NCI-H345 treated with DMSO at 0.1 percent for 48 hours (cell line): ENCODE measurements around the gene CNTNAP2.

ENCODE experiments used
- DNase-seq: peaks from one replicate; lab custom pipeline; 2025; ENCODE audit not compliant: unreplicated experiment; lab: John Stamatoyannopoulos, UW

The CNTNAP2 gene

DNA sequence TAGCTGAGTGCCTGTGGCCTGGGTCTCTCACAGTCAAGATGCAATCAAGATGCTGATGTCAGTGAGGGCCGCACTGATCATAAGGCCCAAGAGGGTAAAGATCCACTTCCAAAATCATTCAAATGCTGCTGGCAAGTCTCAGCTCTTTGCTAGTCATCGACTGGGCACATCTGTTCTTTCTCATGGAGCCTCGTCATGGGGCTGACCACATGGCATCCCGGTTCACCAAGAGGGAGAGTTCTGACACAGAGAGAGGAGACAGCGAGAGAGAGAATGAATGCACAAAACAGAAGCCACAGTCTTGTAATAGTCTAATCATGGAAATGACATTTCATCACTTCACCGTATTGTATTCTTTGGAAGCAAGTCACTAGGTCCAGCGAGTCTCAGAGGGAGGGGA lies 1406.5 kb downstream of the CNTNAP2 start:
- DNase-seq: no peak

GRCh38 chr7:147524726-147525250 lies 1408.2 kb downstream of the CNTNAP2 start:
- DNase-seq: no peak

DNA sequence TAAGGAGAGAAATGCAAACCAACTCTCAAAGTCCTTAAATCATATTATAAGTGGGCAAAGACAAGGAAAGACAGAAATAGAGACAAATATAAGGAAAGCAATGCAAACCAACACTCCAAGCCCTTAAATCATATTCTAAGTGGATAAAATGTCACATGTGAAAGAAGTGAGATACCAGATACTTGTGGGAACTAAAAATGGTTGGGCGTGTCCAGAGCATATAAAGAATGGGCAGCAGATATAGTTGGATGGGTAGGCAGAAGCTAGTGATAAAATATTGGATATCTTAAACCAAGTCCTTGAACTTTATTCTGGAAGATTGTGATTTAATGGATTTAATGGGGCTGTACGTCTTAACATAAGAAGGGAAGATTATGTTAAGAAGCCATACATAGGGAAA lies 1408.7 kb downstream of the CNTNAP2 start:
- DNase-seq: no peak

DNA sequence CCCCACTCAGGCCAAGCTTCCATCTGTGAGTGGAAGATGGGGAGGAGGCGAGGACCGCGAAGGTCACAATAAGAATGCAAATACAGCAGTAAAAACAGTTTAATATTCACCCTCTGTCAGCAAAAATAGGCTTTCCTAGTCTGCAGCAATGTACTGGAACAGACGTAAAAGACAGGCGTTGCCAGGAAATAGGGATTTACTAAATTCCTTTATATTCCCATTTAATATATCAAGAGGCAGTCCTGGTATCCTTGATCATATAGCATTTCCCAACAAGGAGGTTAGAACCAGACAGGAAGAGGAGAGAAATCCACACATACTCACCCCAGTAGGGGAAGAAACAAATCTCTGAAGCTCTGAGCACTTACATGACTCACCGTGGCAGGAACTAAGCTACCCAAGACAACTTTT lies 1419.1 kb downstream of the CNTNAP2 start:
- no peak for DNase-seq

- DNase-seq: no peak
These were observed 1423.1 kb downstream of the CNTNAP2 start for GRCh38 chr7:147539685-147540084.

- DNase-seq: no peak
These were observed 1424.1 kb downstream of the CNTNAP2 start for GRCh38 chr7:147540743-147541142.

GRCh38 chr7:147541261-147541660 lies 1424.7 kb downstream of the CNTNAP2 start:
- DNase-seq: no peak

DNA sequence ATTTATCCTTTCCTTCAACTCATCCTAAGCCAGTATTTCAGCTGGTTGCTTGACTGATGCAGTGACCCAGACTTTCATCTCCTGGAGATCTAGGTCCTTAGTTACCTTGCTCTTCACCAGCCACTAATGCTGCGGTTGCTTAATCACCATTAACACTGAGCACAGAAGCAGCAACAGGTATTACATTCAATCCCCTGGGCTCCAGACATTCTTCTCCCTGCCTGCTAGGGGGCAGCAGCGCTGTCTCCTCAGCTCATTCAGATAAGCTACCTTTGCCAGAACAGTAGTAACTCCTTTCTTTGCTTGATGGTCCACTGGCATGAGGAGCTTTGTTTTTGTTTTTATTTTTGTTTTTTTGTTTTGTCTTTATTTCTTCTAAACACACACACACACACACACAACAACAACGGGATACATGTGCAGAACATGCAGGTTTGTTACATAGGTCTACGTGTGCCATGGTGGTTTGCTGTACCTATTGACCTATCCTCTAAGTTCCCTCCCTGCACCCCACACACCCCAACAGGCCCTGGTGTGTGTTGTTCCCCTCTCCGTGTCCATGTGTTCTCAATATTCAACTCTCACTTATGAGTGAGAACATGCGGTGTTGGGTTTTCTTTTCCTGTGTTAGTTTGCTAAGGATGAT lies 1430.8 kb downstream of the CNTNAP2 start:
- DNase-seq: peak; percentile 1

DNA sequence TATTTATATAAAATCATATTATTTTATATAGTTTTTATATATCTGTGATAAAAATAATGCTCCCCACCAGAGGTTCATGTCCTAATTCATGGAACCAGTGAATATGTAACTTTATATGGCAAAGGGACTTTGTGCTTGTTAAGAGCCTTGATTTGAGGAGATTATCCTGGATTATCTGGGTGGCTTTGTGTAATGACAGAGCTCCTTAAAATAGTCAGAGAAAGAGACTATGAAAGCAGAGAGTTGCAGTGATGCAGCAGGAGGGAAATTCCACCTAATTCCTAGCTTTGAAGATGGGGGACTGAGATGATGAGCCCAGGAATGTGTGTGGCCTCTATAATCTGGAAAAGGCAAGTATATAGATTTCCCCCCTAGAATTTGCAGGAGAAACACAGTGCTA lies 1439.7 kb downstream of the CNTNAP2 start:
- no peak for DNase-seq

DNA sequence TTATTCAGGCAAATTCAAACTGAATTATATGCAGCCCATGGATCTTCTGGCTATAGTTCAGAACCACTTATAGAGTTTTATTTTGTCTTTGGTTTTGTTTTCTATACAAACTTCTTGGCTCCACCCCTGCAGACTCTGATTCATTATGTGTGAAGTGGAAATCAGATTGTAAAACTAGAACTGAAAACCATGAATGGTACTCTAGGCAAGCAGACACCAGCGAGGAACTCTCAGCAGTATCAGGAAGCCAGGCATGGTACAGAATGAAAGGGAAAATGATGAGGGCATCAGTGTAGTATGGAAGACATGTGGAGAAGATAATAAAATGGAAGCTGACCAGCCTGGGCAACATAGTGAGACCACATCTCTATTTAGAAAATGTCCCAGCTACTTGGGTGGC lies 1447.1 kb downstream of the CNTNAP2 start:
- no peak for DNase-seq

DNA sequence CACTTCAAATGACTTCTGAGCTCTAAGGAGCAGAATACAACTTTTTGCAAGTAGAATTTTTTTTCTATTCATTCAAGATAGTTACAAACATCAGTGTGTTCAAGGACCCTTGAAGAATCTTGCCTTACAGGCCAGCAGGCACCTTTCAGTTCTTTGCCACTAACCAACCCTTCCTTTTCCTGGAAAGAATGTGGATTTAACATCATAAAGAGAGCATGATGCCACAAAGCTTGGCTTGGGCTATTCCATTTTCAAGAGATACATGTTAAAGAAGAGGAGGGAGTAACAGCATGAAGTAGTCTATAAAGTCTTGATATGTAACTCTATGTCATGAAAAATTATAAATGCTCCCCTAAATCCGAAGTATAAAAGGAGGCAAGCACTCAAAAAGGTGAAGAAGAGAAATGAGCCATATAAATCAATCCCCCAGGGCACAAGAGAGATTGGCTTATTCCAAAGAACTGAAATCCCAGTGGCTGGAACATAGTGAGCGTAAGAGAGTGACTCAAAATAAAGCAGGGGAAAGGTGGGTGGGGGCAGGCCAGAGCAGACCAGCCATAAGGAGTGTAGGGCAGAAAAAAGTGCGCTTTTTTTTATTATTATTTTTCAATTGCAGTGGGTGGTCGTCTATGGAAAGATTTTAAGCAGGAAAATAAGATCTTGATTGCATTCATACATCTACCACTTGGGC lies 1448.3 kb downstream of the CNTNAP2 start:
- DNase-seq: no peak

DNA sequence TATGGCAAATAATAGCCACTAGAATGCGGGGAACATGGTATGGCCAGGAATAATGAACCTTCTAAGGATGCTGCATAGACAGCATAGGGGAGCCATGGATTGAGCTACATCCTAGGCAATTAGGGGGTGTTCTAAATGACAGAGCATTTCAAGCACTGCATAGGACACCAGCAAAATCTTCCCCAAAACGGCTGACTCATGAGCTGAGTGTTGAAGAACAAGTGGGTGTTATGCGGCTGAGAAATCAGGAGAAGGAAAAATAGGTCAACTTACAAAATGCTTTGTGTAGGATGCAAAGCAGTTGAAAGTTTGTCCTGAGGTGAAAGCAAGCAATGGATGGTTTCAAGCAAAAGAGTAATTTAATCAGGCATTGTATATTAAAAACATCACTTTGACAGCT lies 1450.4 kb downstream of the CNTNAP2 start:
- DNase-seq: no peak

- no peak for DNase-seq
These were observed 1452.7 kb downstream of the CNTNAP2 start for GRCh38 chr7:147569116-147569913.

GRCh38 chr7:147570390-147570789 lies 1453.8 kb downstream of the CNTNAP2 start:
- DNase-seq: no peak

GRCh38 chr7:147571436-147572185 lies 1455.0 kb downstream of the CNTNAP2 start:
- DNase-seq: no peak

DNA sequence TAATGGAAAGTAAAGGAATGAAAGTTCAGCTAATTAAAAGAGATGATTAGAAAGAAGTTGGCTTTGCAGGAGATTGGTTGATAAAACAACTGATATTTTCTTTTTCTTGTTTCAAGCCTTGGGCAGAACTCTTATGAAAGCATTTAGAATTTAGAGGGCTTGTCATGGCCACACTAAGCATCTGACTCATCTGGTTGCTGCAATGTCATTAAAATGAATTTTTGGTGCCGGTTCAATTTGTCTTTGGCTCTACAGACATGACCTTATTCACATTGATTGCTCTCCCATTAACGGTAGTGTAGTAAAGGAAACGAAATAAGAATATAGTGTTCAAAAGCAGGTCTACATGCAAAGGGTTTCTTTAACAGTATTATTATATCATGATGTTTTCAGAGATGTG lies 1461.6 kb downstream of the CNTNAP2 start:
- no peak for DNase-seq

- DNase-seq: no peak
These were observed 1462.5 kb downstream of the CNTNAP2 start for GRCh38 chr7:147579148-147579547.

DNA sequence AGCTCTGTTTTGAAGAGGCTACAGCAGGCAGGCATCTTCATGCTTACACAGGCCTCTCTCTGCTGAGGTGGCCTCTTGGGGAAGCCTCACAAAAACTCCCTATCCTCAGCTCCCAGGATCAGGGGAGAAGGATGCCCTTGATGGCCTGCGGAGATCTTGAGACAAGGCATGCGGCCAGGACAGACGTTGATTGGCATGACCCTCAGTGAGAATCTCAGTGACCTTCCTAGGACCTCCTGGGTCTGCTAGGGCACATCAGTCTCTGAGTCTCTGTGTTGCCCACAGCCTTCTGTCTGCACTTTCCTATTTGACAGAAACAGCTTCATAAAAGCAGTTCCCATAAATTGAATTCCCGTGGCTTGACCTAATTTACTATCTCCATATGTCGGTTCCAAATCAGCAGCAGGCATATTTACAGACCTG lies 1468.2 kb downstream of the CNTNAP2 start:
- no peak for DNase-seq

DNA sequence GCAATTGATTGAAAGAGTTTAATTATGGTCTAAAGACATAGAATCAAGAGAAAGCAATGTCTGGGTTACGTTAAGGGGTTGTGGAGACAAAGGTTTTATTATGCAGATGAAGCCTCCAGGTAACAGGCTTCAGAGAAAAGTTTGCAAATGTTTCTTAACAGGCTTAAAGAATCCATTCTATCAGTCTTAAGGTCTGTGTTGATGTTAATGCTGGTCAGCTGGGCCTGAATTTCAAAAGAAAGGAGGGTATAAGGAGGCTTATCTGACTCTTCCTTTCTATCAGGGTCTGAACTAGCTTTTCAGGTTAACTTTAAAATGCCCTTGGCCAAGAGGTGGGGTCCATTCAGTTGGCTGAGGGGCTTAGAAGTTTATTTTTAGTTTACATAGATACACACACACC lies 1469.5 kb downstream of the CNTNAP2 start:
- DNase-seq: no peak

- DNase-seq: no peak
These were observed 1469.9 kb downstream of the CNTNAP2 start for GRCh38 chr7:147586526-147586925.
